T-helper 17 cell (primary cell): ENCODE measurements around the gene TFAP2D. TPM values are rescaled to one million over a fixed set of nuclear protein-coding genes. Genes with fewer than 3 reads are reported as not detected.
A peak's percentile ranks its signal among the peaks of the same experiment; 100 is the strongest.

Experiments used
- ATAC-seq: fragments of 150-1000 bp; cut with Tn5 transposase; 2 replicates; pipeline ENCODE4 v1.10.0; 2021; ENCODE audit warnings: mild to moderate bottlenecking, moderate library complexity
- DNase-seq, 3 donors: peaks; one replicate each; pipeline versions ENCODE4 v3.0.0 to v3.0.0-alpha.2; 2020 to 2021
- H3K9me3 ChIP-seq: one replicate; pipeline ENCODE4 v1.7.0; 2013; ENCODE audit warnings: low read length, mild to moderate bottlenecking; ENCODE audit not compliant: control insufficient read depth, poor library complexity, severe bottlenecking
- H3K27ac Mint-ChIP-seq: one replicate; pipeline ENCODE4 v1.8.0; 2022; ENCODE audit warnings: mild to moderate bottlenecking, moderate library complexity, mixed read lengths
- H3K27me3 Mint-ChIP-seq: one replicate; pipeline ENCODE4 v1.8.0; 2022; ENCODE audit warnings: mixed read lengths
- H3K36me3 Mint-ChIP-seq: one replicate; pipeline ENCODE4 v1.8.0; 2022; ENCODE audit warnings: low read depth, mixed read lengths
- H3K4me1 Mint-ChIP-seq: one replicate; pipeline ENCODE4 v1.8.0; 2022; ENCODE audit warnings: mild to moderate bottlenecking, mixed read lengths
- H3K4me3 Mint-ChIP-seq: one replicate; pipeline ENCODE4 v1.8.0; 2022; ENCODE audit warnings: mild to moderate bottlenecking, moderate library complexity, mixed read lengths
- total RNA-seq, 4 donors: library from RNA in 2 of 4; stranded (reverse) in 2 of 4; gene quantifications; one replicate each; pipeline ENCODE4 v1.2.3 and lab custom pipeline; 2022 to 2026

Gene TFAP2D
- total RNA-seq, 2 donors from 2014 or later = not detected

GRCh38 chr6:50742161-50742560, 28.8 kb downstream of the TFAP2D start:
- Mint-ChIP-seq H3K4me1 (no peaks in the 10 kb centered on the region), H3K4me3 (no peak overlapping the region), H3K27me3 (no peaks in the 10 kb centered on the region), H3K27ac (no peak overlapping the region), H3K36me3 (no peaks in the 10 kb centered on the region)
- DNase-seq (no peak), ATAC-seq (no peak)
- H3K9me3 ChIP-seq = no peaks in the 10 kb centered on the region

GRCh38 chr6:50744976-50745375, 31.6 kb downstream of the TFAP2D start:
- no peak for DNase-seq
- H3K27me3 Mint-ChIP-seq = no peaks in the 10 kb centered on the region
- H3K4me3 Mint-ChIP-seq = no peak overlapping the region
- H3K4me1 Mint-ChIP-seq = no peaks in the 10 kb centered on the region
- no peak overlapping the region for H3K27ac Mint-ChIP-seq
- H3K36me3 Mint-ChIP-seq = no peaks in the 10 kb centered on the region
- ATAC-seq = no peak
- no peaks in the 10 kb centered on the region for H3K9me3 ChIP-seq

GRCh38 chr6:50762798-50763197, 49.5 kb downstream of the TFAP2D start:
- H3K27me3 Mint-ChIP-seq = no peaks in the 10 kb centered on the region
- H3K27ac Mint-ChIP-seq = no peak overlapping the region
- no peaks in the 10 kb centered on the region for H3K4me1 Mint-ChIP-seq
- H3K4me3 Mint-ChIP-seq = no peak overlapping the region
- no peak for DNase-seq
- H3K36me3 Mint-ChIP-seq = no peaks in the 10 kb centered on the region
- no peak for ATAC-seq
- H3K9me3 ChIP-seq = no peaks in the 10 kb centered on the region

- no peaks in the 10 kb centered on the region for H3K4me1 Mint-ChIP-seq
- ATAC-seq (no peak), DNase-seq (no peak)
- no peaks in the 10 kb centered on the region for H3K27me3 Mint-ChIP-seq
- no peak overlapping the region for H3K4me3 Mint-ChIP-seq
- H3K9me3 ChIP-seq = no peaks in the 10 kb centered on the region
- no peaks in the 10 kb centered on the region for H3K36me3 Mint-ChIP-seq
- H3K27ac Mint-ChIP-seq = no peak overlapping the region
These were observed 65.4 kb downstream of the TFAP2D start for GRCh38 chr6:50778696-50779095.

- DNase-seq = no peak
- Mint-ChIP-seq H3K27ac (no peak overlapping the region), H3K27me3 (no peaks in the 10 kb centered on the region), H3K4me1 (no peaks in the 10 kb centered on the region), H3K36me3 (no peaks in the 10 kb centered on the region), H3K4me3 (no peak overlapping the region)
- ATAC-seq = no peak
- no peaks in the 10 kb centered on the region for H3K9me3 ChIP-seq
These were observed 67.1 kb downstream of the TFAP2D start for GRCh38 chr6:50780382-50780781.

- Mint-ChIP-seq H3K4me3 (no peak overlapping the region), H3K36me3 (no peaks in the 10 kb centered on the region), H3K4me1 (no peaks in the 10 kb centered on the region), H3K27me3 (no peaks in the 10 kb centered on the region), H3K27ac (no peak overlapping the region)
- no peak for ATAC-seq
- DNase-seq = no peak
- no peaks in the 10 kb centered on the region for H3K9me3 ChIP-seq
These were observed 72.6 kb downstream of the TFAP2D start for GRCh38 chr6:50785921-50786320.

GRCh38 chr6:50791900-50792508, 78.7 kb downstream of the TFAP2D start:
- H3K27me3 Mint-ChIP-seq = no peaks in the 10 kb centered on the region
- no peaks in the 10 kb centered on the region for H3K36me3 Mint-ChIP-seq
- no peak overlapping the region for H3K4me3 Mint-ChIP-seq
- no peak overlapping the region for H3K27ac Mint-ChIP-seq
- H3K9me3 ChIP-seq = no peaks in the 10 kb centered on the region
- H3K4me1 Mint-ChIP-seq = no peaks in the 10 kb centered on the region
- DNase-seq (no peak), ATAC-seq (no peak)

- DNase-seq (no peak), ATAC-seq (no peak)
- Mint-ChIP-seq H3K4me1 (no peaks in the 10 kb centered on the region), H3K27me3 (no peaks in the 10 kb centered on the region), H3K4me3 (no peak overlapping the region), H3K36me3 (no peaks in the 10 kb centered on the region), H3K27ac (no peak overlapping the region)
- H3K9me3 ChIP-seq = no peaks in the 10 kb centered on the region
These were observed 79.4 kb downstream of the TFAP2D start for GRCh38 chr6:50792771-50793170.

- H3K36me3 Mint-ChIP-seq = no peaks in the 10 kb centered on the region
- H3K27me3 Mint-ChIP-seq = no peaks in the 10 kb centered on the region
These were observed 82.2 kb downstream of the TFAP2D start for GRCh38 chr6:50795574-50795973.

GRCh38 chr6:50804283-50804682, 91.0 kb downstream of the TFAP2D start:
- Mint-ChIP-seq H3K4me1 (no peaks in the 10 kb centered on the region), H3K36me3 (no peaks in the 10 kb centered on the region), H3K27me3 (no peaks in the 10 kb centered on the region), H3K4me3 (no peak overlapping the region), H3K27ac (no peak overlapping the region)
- ATAC-seq = no peak
- no peaks in the 10 kb centered on the region for H3K9me3 ChIP-seq
- DNase-seq = no peak

More at GRCh38 chr6:50795574-50795973, 82.2 kb downstream of the TFAP2D start:
- DNase-seq (no peak), ATAC-seq (no peak)
- H3K4me1 Mint-ChIP-seq = no peaks in the 10 kb centered on the region
- no peak overlapping the region for H3K27ac Mint-ChIP-seq
- no peak overlapping the region for H3K4me3 Mint-ChIP-seq
- no peaks in the 10 kb centered on the region for H3K9me3 ChIP-seq

GRCh38 chr6:50807035-50807434, 93.7 kb downstream of the TFAP2D start:
- ATAC-seq = no peak
- H3K4me1 Mint-ChIP-seq = no peaks in the 10 kb centered on the region

GRCh38 chr6:50815436-50816114, 102.2 kb downstream of the TFAP2D start:
- H3K9me3 ChIP-seq = no peaks in the 10 kb centered on the region
- ATAC-seq = no peak
- Mint-ChIP-seq H3K27me3 (peaks cover 62% of the 10 kb centered on the region), H3K36me3 (peaks cover 6% of the 10 kb centered on the region), H3K4me1 (peaks cover 6% of the 10 kb centered on the region), H3K4me3 (peak overlapping the region; percentile 80), H3K27ac (no peak overlapping the region)
- no peak for DNase-seq

More at GRCh38 chr6:50807035-50807434, 93.7 kb downstream of the TFAP2D start:
- no peak overlapping the region for H3K27ac Mint-ChIP-seq
- peaks cover 5% of the 10 kb centered on the region for H3K27me3 Mint-ChIP-seq
- no peak overlapping the region for H3K4me3 Mint-ChIP-seq
- no peaks in the 10 kb centered on the region for H3K9me3 ChIP-seq
- no peak for DNase-seq
- H3K36me3 Mint-ChIP-seq = no peaks in the 10 kb centered on the region

GRCh38 chr6:50816115-50816675, 102.9 kb downstream of the TFAP2D start:
- Mint-ChIP-seq H3K27ac (no peak overlapping the region), H3K4me3 (peak overlapping the region; percentile 80), H3K36me3 (peaks cover 6% of the 10 kb centered on the region), H3K27me3 (peaks cover 66% of the 10 kb centered on the region), H3K4me1 (peaks cover 8% of the 10 kb centered on the region)
- ATAC-seq = peak; percentile 42
- peak; percentile 14 to 25 (median 19) for DNase-seq
- H3K9me3 ChIP-seq = no peaks in the 10 kb centered on the region
